ENCODE data around the gene ANKRD65. TPM values are rescaled to one million over a fixed set of nuclear protein-coding genes. Genes with fewer than 3 reads are reported as not detected.
"Not testable (repeated sequence)": the region's sequence is repeated elsewhere in the genome, so short reads cannot be mapped to it uniquely, and the experiment has no call there.

Gene ANKRD65
- total RNA-seq: 1 to 10 TPM in 3 of 4 donors, under 1 TPM in 1; 0.77 to 5.4 (median 3.0) TPM
- 1 to 10 TPM; 1.1 to 2.9 (median 1.6) TPM for polyA plus RNA-seq
- long read RNA-seq, donor 1, partial matches to known transcripts: 7 of 12 reads
- long read RNA-seq, donor 1, other reads (novel, unspliced or antisense): 3 of 12 reads
- long read RNA-seq, donor 2, partial matches to known transcripts: 9 of 10 reads
- long read RNA-seq, donor 2, other reads (novel, unspliced or antisense): 1 of 10 reads

GRCh38 chr1:1421147-1421906, at the start of gene ANKRD65:
Gene ANKRD65, minus strand, starts transcription at chr1:1421276. Its CDS starts 271 bp downstream, at chr1:1421005.
- Histone ChIP-seq H3K36me3 (ENCODE audit: insufficient read depth in 1 of 2, low read depth in 1 of 2) (no peaks in the 10 kb centered on the region), H3K27ac (no peak within 1 kb of the TSS), H3K4me1 (no peaks in the 10 kb centered on the region), H3K9me3 (no peaks in the 10 kb centered on the region), H3K27me3 (ENCODE audit: insufficient read depth in 3 of 3, low read length in 2 of 3) (peaks cover 0 to 3% (median 0%) of the 10 kb centered on the region in 3 donors), H3K4me3 (peak within 1 kb of the TSS; percentile 65)
- whole genome bisulfite sequencing, 3 donors: 68 to 85% (median 72%) methylated on average over 17 to 18 of the region's 18 CpGs
- intact Hi-C loops (cut with DNase I): no loop called here
- peak in 1 of 2 donors; percentile 70 for DNase-seq
- peak in 3 of 4 donors; percentile 17 to 34 (median 31) for ATAC-seq
- no peak for TF ChIP-seq CTCF (IDR thresholded peaks at IDR 0.05)

DNA sequence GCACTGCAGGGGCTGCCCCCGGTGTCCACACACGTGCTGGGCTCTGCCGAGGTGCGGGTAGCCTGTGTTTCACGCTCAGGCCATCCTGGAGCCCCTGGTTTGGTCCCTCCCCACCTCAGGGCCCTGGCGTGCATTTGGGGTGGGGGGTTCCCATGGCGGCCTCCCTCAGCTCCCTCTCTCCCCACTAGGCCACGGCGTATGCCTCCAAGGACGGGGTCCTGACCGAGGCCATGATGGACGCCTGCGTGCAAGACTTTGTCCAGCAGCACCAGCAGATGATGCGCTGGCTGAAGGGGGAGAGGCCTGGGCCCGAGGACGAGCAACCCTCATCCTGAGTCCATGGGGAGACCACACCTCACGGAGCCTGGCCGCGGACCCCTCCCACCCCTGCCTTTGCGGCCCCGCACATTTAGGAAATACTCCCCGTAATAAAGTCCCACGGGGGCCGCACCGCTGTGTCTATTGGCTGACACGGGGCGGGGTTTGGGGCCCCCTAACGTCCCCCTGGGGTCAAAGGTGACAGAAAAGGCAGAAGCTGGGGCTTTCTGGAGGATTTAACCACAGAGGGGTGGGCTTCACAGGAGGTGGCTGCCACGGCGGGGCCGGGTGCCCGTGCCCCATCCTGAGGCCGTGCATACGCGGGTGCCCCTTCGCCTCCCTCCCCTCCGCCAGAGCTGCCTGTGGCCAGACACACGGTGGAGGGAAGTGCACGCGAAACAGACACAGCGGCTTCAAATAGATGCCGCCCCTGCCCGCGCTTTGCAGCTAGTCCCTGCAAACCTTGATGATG, 47.3 kb upstream of the ANKRD65 start:
- intact Hi-C loops (cut with DNase I); H3K27me3 ChIP-seq (ENCODE audit: insufficient read depth in 3 of 3, low read length in 2 of 3); H3K36me3 ChIP-seq (ENCODE audit: insufficient read depth in 1 of 2, low read depth in 1 of 2); ATAC-seq; H3K9me3 ChIP-seq; H3K4me3 ChIP-seq; H3K4me1 ChIP-seq; H3K27ac ChIP-seq; DNase-seq: not testable (repeated sequence)
- WGBS, 3 donors: 73 to 83% (median 77%) methylated on average over 23 to 38 of the region's 44 CpGs

DNA sequence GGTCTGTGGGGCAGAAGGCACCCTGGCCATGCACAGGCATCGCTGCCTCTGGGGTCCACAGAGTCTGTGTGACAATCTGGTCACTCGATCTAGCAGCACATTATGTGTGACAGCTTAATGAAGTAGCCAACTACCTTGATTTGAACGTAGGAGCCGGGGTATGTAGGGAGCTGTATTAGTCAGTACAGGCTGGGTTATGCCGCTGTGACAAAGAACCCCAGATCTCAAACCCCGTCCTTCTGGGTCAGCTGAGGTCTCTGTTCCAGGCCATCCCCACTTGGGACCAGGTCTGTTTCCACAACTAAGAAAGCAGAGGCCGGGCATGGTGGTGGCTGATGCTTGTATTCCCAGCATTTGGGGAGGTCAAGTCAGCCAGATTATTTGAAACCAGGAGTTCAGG, 42.2 kb upstream of the ANKRD65 start:
- no peak for DNase-seq
- peaks cover 0 to 8% (median 0%) of the 10 kb centered on the region in 3 donors for H3K27me3 ChIP-seq (ENCODE audit: insufficient read depth in 3 of 3, low read length in 2 of 3)
- no peaks in the 10 kb centered on the region for H3K36me3 ChIP-seq (ENCODE audit: insufficient read depth in 1 of 2, low read depth in 1 of 2)
- intact Hi-C loops (cut with DNase I): no loop called here
- no peak for TF ChIP-seq CTCF (IDR thresholded peaks at IDR 0.05)
- 81 to 86% (median 83%) methylated on average over 7 of the region's 7 CpGs for WGBS, 3 donors
- ATAC-seq: no peak
- H3K4me1 ChIP-seq: no peaks in the 10 kb centered on the region
- no peaks in the 10 kb centered on the region for H3K9me3 ChIP-seq
- no peak overlapping the region for H3K4me3 ChIP-seq
- H3K27ac ChIP-seq: no peak overlapping the region

DNA sequence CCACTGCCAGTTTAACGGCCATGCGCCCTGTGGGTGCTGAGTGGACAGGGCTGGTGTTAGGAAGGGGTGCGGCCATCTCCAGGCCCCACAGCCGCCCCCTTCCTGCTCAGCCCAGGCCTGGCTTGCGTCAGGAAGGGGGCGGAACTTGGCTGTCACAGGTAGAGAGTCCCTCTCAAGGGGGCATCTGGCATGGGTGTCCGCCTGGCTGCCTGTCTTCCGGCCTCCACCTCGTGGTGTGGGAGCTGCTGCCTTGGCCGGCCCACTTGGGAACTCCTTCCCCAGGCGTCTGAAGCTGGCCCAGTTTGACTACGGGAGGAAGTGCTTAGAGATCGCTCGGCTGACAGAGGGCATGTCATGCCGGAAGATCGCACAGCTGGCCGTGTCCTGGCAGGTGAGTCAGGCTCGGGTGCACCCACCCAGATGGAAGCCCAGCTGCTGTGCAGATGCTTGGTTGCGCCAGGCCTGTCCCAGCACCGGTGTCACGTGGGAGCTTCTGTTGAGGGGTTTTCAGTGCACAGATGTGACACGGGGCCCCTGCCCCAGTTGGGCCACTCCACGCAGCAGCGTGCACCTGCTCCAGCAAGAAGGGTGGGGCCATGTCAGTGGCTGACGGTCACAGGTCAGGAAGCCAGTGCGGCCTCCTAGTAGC, 41.4 kb upstream of the ANKRD65 start:
- no peak overlapping the region for H3K4me3 ChIP-seq
- no peak for TF ChIP-seq CTCF (IDR thresholded peaks at IDR 0.05)
- DNase-seq (no peak), ATAC-seq (peak in 3 of 4 donors; percentile 22 to 67 (median 49))
- intact Hi-C loops (cut with DNase I): no loop called here
- no peaks in the 10 kb centered on the region for H3K36me3 ChIP-seq (ENCODE audit: insufficient read depth in 1 of 2, low read depth in 1 of 2)
- H3K27ac ChIP-seq: no peak overlapping the region
- peaks cover 0 to 8% (median 0%) of the 10 kb centered on the region in 3 donors for H3K27me3 ChIP-seq (ENCODE audit: insufficient read depth in 3 of 3, low read length in 2 of 3)
- H3K4me1 ChIP-seq: no peaks in the 10 kb centered on the region
- WGBS, 3 donors: 31 to 45% (median 32%) methylated on average over 26 of the region's 26 CpGs
- H3K9me3 ChIP-seq: no peaks in the 10 kb centered on the region

All from psoas muscle (tissue), 8 donors.